HEK293 (cell line): ENCODE data around the gene ARHGDIA.
A peak's percentile ranks its signal among the peaks of the same experiment; 100 is the strongest.

Experiments used
- CTCF ChIA-PET: fragments of 350-600 bp; formaldehyde crosslinking; extraction: SDS; loops from one replicate; lab custom pipeline; 2021; ENCODE audit warnings: antibody characterized with exemption; lab: Yijun Ruan, JAX
- POLR2A ChIA-PET: fragments of 300-600 bp; formaldehyde crosslinking; extraction: SDS; loops from one replicate; lab custom pipeline; 2020; ENCODE audit warnings: antibody characterized with exemption, inconsistent platforms; lab: Yijun Ruan, JAX
- H3K27ac ChIP-seq: fragments of 200-500 bp; sonication (Bioruptor generic); 2 replicates; pipeline ENCODE4 v1.5.1; 2014; ENCODE audit warnings: low read depth, low read length, control low read depth, inconsistent platforms; ENCODE audit errors: extremely low read depth
- H3K36me3 ChIP-seq, 2 experiments: fragments of 200-500 bp in 1 of 2; sonication (Bioruptor generic) in 1 of 2; 1 replicate in 1 of 2; 2 replicates in 1 of 2; pipeline ENCODE4 v1.5.1; 2014 to 2017; ENCODE audit warnings: inconsistent platforms in 2 of 2, low read length in 2 of 2; ENCODE audit not compliant: control insufficient read depth in 2 of 2, insufficient read depth in 1 of 2
- H3K4me1 ChIP-seq: fragments of 200-500 bp; sonication (Bioruptor generic); 2 replicates; pipeline ENCODE4 v1.5.1; 2014; ENCODE audit warnings: mild to moderate bottlenecking, low read length, inconsistent platforms; ENCODE audit not compliant: control insufficient read depth, insufficient read depth
- H3K4me3 ChIP-seq: 2 replicates; pipeline ENCODE4 v1.5.1; 2011; ENCODE audit warnings: low read depth, mild to moderate bottlenecking, control low read depth, low read length, moderate library complexity
- H3K9me3 ChIP-seq: fragments of 200-500 bp; sonication (Bioruptor generic); 2 replicates; pipeline ENCODE4 v1.5.1; 2014; ENCODE audit warnings: low read depth, low read length, inconsistent platforms; ENCODE audit not compliant: control insufficient read depth, insufficient read depth
- EGR2 ChIP-seq: fragments of 450-650 bp; formaldehyde crosslinking; IDR thresholded peaks from 2 replicates; pipeline ENCODE4 v1.5.1; 2016; ENCODE audit warnings: low read depth, missing biosample characterization, missing genetic modification characterization
- HOXC10 ChIP-seq: sonication (generic); formaldehyde crosslinking; IDR thresholded peaks from 2 replicates; pipeline ENCODE4 v1.8.1; 2023; ENCODE audit warnings: mild to moderate bottlenecking, missing genetic modification reagents
- INSM2 ChIP-seq: fragments of 450-650 bp; formaldehyde crosslinking; IDR thresholded peaks from 2 replicates; pipeline ENCODE4 v1.5.1; 2016; ENCODE audit warnings: missing biosample characterization, missing genetic modification characterization
- KLF8 ChIP-seq: fragments of 450-650 bp; formaldehyde crosslinking; IDR thresholded peaks from 2 replicates; pipeline ENCODE4 v1.5.1; 2016; ENCODE audit warnings: missing biosample characterization, missing genetic modification characterization
- MYNN ChIP-seq: fragments of 450-650 bp; formaldehyde crosslinking; IDR thresholded peaks from 2 replicates; pipeline ENCODE4 v1.5.1; 2016; ENCODE audit warnings: missing biosample characterization, missing genetic modification characterization, borderline replicate concordance
- OSR2 ChIP-seq: fragments of 450-650 bp; formaldehyde crosslinking; IDR thresholded peaks from 2 replicates; pipeline ENCODE4 v1.5.1; 2016; ENCODE audit warnings: missing biosample characterization, missing genetic modification characterization
- OVOL3 ChIP-seq: fragments of 450-650 bp; formaldehyde crosslinking; IDR thresholded peaks from 2 replicates; pipeline ENCODE4 v1.5.1; 2016; ENCODE audit warnings: missing biosample characterization, missing genetic modification characterization
- PATZ1 ChIP-seq: fragments of 450-650 bp; formaldehyde crosslinking; IDR thresholded peaks from 2 replicates; pipeline ENCODE4 v1.5.1; 2016; ENCODE audit warnings: missing biosample characterization, missing genetic modification characterization
- SETDB1 ChIP-seq: IDR thresholded peaks from one replicate; pipeline ENCODE4 v1.6.1; 2017; ENCODE audit warnings: mild to moderate bottlenecking, low read length, moderate library complexity, mixed read lengths; ENCODE audit not compliant: insufficient read length
- YY2 ChIP-seq: fragments of 450-650 bp; formaldehyde crosslinking; IDR thresholded peaks from 2 replicates; pipeline ENCODE4 v1.5.1; 2016; ENCODE audit warnings: missing biosample characterization, missing genetic modification characterization
- ZBTB20 ChIP-seq: fragments of 450-650 bp; formaldehyde crosslinking; IDR thresholded peaks from 2 replicates; pipeline ENCODE4 v1.5.1; 2016; ENCODE audit warnings: missing biosample characterization, missing genetic modification characterization
- ZBTB21 ChIP-seq: fragments of 450-650 bp; formaldehyde crosslinking; IDR thresholded peaks from 2 replicates; pipeline ENCODE4 v1.5.1; 2017; ENCODE audit warnings: missing biosample characterization, missing genetic modification characterization
- ZEB2 ChIP-seq: fragments of 450-650 bp; formaldehyde crosslinking; IDR thresholded peaks from 2 replicates; pipeline ENCODE4 v1.5.1; 2016; ENCODE audit warnings: missing biosample characterization, missing genetic modification characterization
- ZFP37 ChIP-seq: fragments of 450-650 bp; formaldehyde crosslinking; IDR thresholded peaks from 2 replicates; pipeline ENCODE4 v1.5.1; 2016; ENCODE audit warnings: missing biosample characterization, missing genetic modification characterization
- ZNF10 ChIP-seq: fragments of 450-650 bp; formaldehyde crosslinking; IDR thresholded peaks from 2 replicates; pipeline ENCODE4 v1.5.1; 2017; ENCODE audit warnings: missing biosample characterization, missing genetic modification characterization
- ZNF112 ChIP-seq: fragments of 450-650 bp; formaldehyde crosslinking; IDR thresholded peaks from 2 replicates; pipeline ENCODE4 v1.5.0; 2017; ENCODE audit warnings: missing biosample characterization, missing genetic modification characterization
- ZNF132 ChIP-seq: fragments of 450-650 bp; formaldehyde crosslinking; IDR thresholded peaks from 2 replicates; pipeline ENCODE4 v1.5.1; 2017; ENCODE audit warnings: missing biosample characterization, missing genetic modification characterization, borderline replicate concordance
- ZNF140 ChIP-seq: fragments of 450-650 bp; formaldehyde crosslinking; IDR thresholded peaks from 2 replicates; pipeline ENCODE4 v1.5.1; 2016; ENCODE audit warnings: missing biosample characterization, missing genetic modification characterization
- ZNF146 ChIP-seq: fragments of 450-650 bp; formaldehyde crosslinking; IDR thresholded peaks from 2 replicates; pipeline ENCODE4 v1.5.1; 2016; ENCODE audit warnings: missing biosample characterization, missing genetic modification characterization
- ZNF169 ChIP-seq: fragments of 450-650 bp; formaldehyde crosslinking; IDR thresholded peaks from 2 replicates; pipeline ENCODE4 v1.5.1; 2016; ENCODE audit warnings: missing biosample characterization, missing genetic modification characterization
- ZNF335 ChIP-seq: fragments of 450-650 bp; formaldehyde crosslinking; conservative IDR thresholded peaks from 2 replicates; pipeline ENCODE4 v1.5.1; 2016; ENCODE audit warnings: missing biosample characterization, missing genetic modification characterization
- ZNF341 ChIP-seq: fragments of 450-650 bp; formaldehyde crosslinking; IDR thresholded peaks from 2 replicates; pipeline ENCODE4; 2016; ENCODE audit warnings: low read depth, missing biosample characterization, missing genetic modification characterization
- ZNF514 ChIP-seq: fragments of 450-650 bp; formaldehyde crosslinking; IDR thresholded peaks from 2 replicates; pipeline ENCODE4 v1.5.1; 2016; ENCODE audit warnings: missing biosample characterization, missing genetic modification characterization
- ZNF521 ChIP-seq: fragments of 450-650 bp; formaldehyde crosslinking; IDR thresholded peaks from 2 replicates; pipeline ENCODE4 v1.5.1; 2017; ENCODE audit warnings: missing biosample characterization, mild to moderate bottlenecking, missing genetic modification characterization
- ZNF560 ChIP-seq: fragments of 450-650 bp; formaldehyde crosslinking; IDR thresholded peaks from 2 replicates; pipeline ENCODE4 v1.5.1; 2017; ENCODE audit warnings: missing biosample characterization, missing genetic modification characterization, borderline replicate concordance
- ZNF610 ChIP-seq: fragments of 450-650 bp; formaldehyde crosslinking; IDR thresholded peaks from 2 replicates; pipeline ENCODE4 v1.5.1; 2016; ENCODE audit warnings: missing biosample characterization, missing genetic modification characterization, borderline replicate concordance
- ZNF621 ChIP-seq: fragments of 450-650 bp; formaldehyde crosslinking; IDR thresholded peaks from 2 replicates; pipeline ENCODE4 v1.5.1; 2017; ENCODE audit warnings: missing biosample characterization, missing genetic modification characterization
- ZNF623 ChIP-seq: fragments of 450-650 bp; formaldehyde crosslinking; IDR thresholded peaks from 2 replicates; pipeline ENCODE4 v1.5.1; 2016; ENCODE audit warnings: missing biosample characterization, missing genetic modification characterization
- ZNF660 ChIP-seq: fragments of 450-650 bp; IDR thresholded peaks from 2 replicates; pipeline ENCODE4 v1.5.1; 2018; ENCODE audit warnings: missing biosample characterization, mild to moderate bottlenecking, missing genetic modification characterization
- ZNF677 ChIP-seq: fragments of 450-650 bp; IDR thresholded peaks from 2 replicates; pipeline ENCODE4 v1.5.0; 2018; ENCODE audit warnings: missing biosample characterization, mild to moderate bottlenecking, missing genetic modification characterization, moderate library complexity
- ZNF701 ChIP-seq: fragments of 450-650 bp; formaldehyde crosslinking; IDR thresholded peaks from 2 replicates; pipeline ENCODE4 v1.5.1; 2016; ENCODE audit warnings: missing biosample characterization, missing genetic modification characterization
- ZNF76 ChIP-seq: fragments of 450-650 bp; formaldehyde crosslinking; IDR thresholded peaks from 2 replicates; pipeline ENCODE4; 2016; ENCODE audit warnings: low read depth, missing biosample characterization, missing genetic modification characterization, borderline replicate concordance
- ZNF776 ChIP-seq: fragments of 450-650 bp; formaldehyde crosslinking; IDR thresholded peaks from 2 replicates; pipeline ENCODE4 v1.5.0; 2017; ENCODE audit warnings: missing biosample characterization, missing genetic modification characterization, borderline replicate concordance
- ZNF777 ChIP-seq: fragments of 450-650 bp; formaldehyde crosslinking; IDR thresholded peaks from 2 replicates; pipeline ENCODE4 v1.5.1; 2017; ENCODE audit warnings: missing biosample characterization, missing genetic modification characterization, borderline replicate concordance
- ZSCAN16 ChIP-seq: fragments of 450-650 bp; formaldehyde crosslinking; IDR thresholded peaks from 2 replicates; pipeline ENCODE4 v1.5.1; 2016; ENCODE audit warnings: missing biosample characterization, missing genetic modification characterization
- ZXDB ChIP-seq: fragments of 450-650 bp; formaldehyde crosslinking; IDR thresholded peaks from 2 replicates; pipeline ENCODE4 v1.5.1; 2016; ENCODE audit warnings: missing biosample characterization, missing genetic modification characterization

Gene ARHGDIA

GRCh38 chr17:81832608-81833159 is 38.5 kb downstream of the ARHGDIA start (continued):
- TF ChIP-seq ZNF335 (tag by site-specific recombination) = peak; percentile 80
- TF ChIP-seq ZNF610 (tag by site-specific recombination) = no peak
- no peak for TF ChIP-seq ZNF514 (tag by site-specific recombination)
- TF ChIP-seq, all 188 proteins: peak for 22

- peak overlapping the region; percentile 72 for H3K4me3 ChIP-seq
- ChIA-PET CTCF (interaction anchor here (3.0 kb wide), 1 partner anchor 10 kb away, joined by 12 read pairs; no protein-coding TSS in a partner anchor), POLR2A (interaction anchor here (0.9 to 1.7 kb wide), 3 partner anchors 9 to 23 kb away, joined by 4 to 8 read pairs (median 7); no protein-coding TSS in a partner anchor)
- no peaks in the 10 kb centered on the region for H3K9me3 ChIP-seq
- peak overlapping the region; percentile 75 for H3K27ac ChIP-seq
- H3K36me3 ChIP-seq = peaks cover 0 to 4% of the 10 kb centered on the region in 2 experiments; a peak in 2 of 3 replicates
- H3K4me1 ChIP-seq = no peaks in the 10 kb centered on the region
- TF ChIP-seq KLF8 (no peak), ZNF341 (tag by site-specific recombination) (peak; percentile 99), ZNF514 (tag by site-specific recombination) (no peak), ZNF10 (tag by site-specific recombination) (no peak), ZNF777 (tag by site-specific recombination) (no peak), ZNF701 (tag by site-specific recombination) (no peak), HOXC10 (CRISPR knock-in tag) (no peak), ZNF169 (tag by site-specific recombination) (no peak), INSM2 (tag by site-specific recombination) (no peak), ZSCAN16 (no peak), ZNF621 (no peak), ZEB2 (tag by site-specific recombination) (no peak), PATZ1 (no peak), YY2 (tag by site-specific recombination) (no peak), ZNF140 (tag by site-specific recombination) (no peak), OSR2 (tag by site-specific recombination) (no peak), ZNF677 (tag by site-specific recombination) (no peak), ZNF521 (tag by site-specific recombination) (no peak), ZNF776 (tag by site-specific recombination) (no peak), MYNN (tag by site-specific recombination) (no peak), ZBTB20 (tag by site-specific recombination) (peak; percentile 32; the same call in 1 of the 2 replicates), OVOL3 (no peak), SETDB1 (no peak), ZNF76 (tag by site-specific recombination) (no peak), ZNF146 (no peak), ZNF132 (tag by site-specific recombination) (no peak), ZBTB21 (tag by site-specific recombination) (no peak), ZNF560 (tag by site-specific recombination) (no peak), ZXDB (tag by site-specific recombination) (no peak), ZFP37 (no peak), ZNF660 (no peak), ZNF623 (tag by site-specific recombination) (peak; percentile 54), ZNF112 (tag by site-specific recombination) (no peak), EGR2 (tag by site-specific recombination) (peak; percentile 96)
These were observed 39.1 kb downstream of the ARHGDIA start for GRCh38 chr17:81831957-81832607.
